HG02840 (cell line): ENCODE measurements around the gene LAIR1.
"Not testable (repeated sequence)": the region's sequence is repeated elsewhere in the genome, so short reads cannot be mapped to it uniquely, and the experiment has no call there.

Source experiments
- ATAC-seq: cut with Tn5 transposase; IDR thresholded peaks from one replicate; pipeline ENCODE4 v1.9.1; 2021; ENCODE audit warnings: mild to moderate bottlenecking, moderate library complexity, moderate number of reproducible peaks; ENCODE audit not compliant: unreplicated experiment, low FRiP score

LAIR1 gene

GRCh38 chr19:54364775-54365257 lies at the start of gene LAIR1:
LAIR1 (minus strand) TSS chr19:54364931; CDS start chr19:54364804, 127 bp downstream.
- no peak for ATAC-seq

- no peak for ATAC-seq
These were observed 49.4 kb upstream of the LAIR1 start for GRCh38 chr19:54414156-54414555.

- no peak for ATAC-seq
These were observed 48.1 kb upstream of the LAIR1 start for GRCh38 chr19:54412877-54413276.

- no peak for ATAC-seq
These were observed 46.3 kb upstream of the LAIR1 start for GRCh38 chr19:54411033-54411432.

- ATAC-seq, result no peak
These were observed 43.8 kb upstream of the LAIR1 start for GRCh38 chr19:54408456-54409026.

- no peak for ATAC-seq
These were observed 43.0 kb upstream of the LAIR1 start for GRCh38 chr19:54407780-54408179.

- ATAC-seq, result no peak
These were observed 40.9 kb upstream of the LAIR1 start for GRCh38 chr19:54405628-54406027.

GRCh38 chr19:54403054-54403453 lies 38.3 kb upstream of the LAIR1 start:
- ATAC-seq, result no peak

GRCh38 chr19:54400913-54401312 lies 36.2 kb upstream of the LAIR1 start:
- no peak for ATAC-seq

- ATAC-seq, result no peak
These were observed 34.5 kb upstream of the LAIR1 start for GRCh38 chr19:54399189-54399588.

GRCh38 chr19:54395685-54396084 lies 31.0 kb upstream of the LAIR1 start:
- ATAC-seq, result no peak

GRCh38 chr19:54393381-54393780 lies 28.6 kb upstream of the LAIR1 start:
- no peak for ATAC-seq

GRCh38 chr19:54392105-54392504 lies 27.4 kb upstream of the LAIR1 start:
- no peak for ATAC-seq

- no peak for ATAC-seq
These were observed 26.9 kb upstream of the LAIR1 start for GRCh38 chr19:54391589-54392061.

- ATAC-seq, result no peak
These were observed 26.3 kb upstream of the LAIR1 start for GRCh38 chr19:54390942-54391577.

- no peak for ATAC-seq
These were observed 24.8 kb upstream of the LAIR1 start for GRCh38 chr19:54389553-54389952.

GRCh38 chr19:54388802-54389139 lies 24.0 kb upstream of the LAIR1 start:
- no peak for ATAC-seq

GRCh38 chr19:54387991-54388801 lies 23.5 kb upstream of the LAIR1 start:
- ATAC-seq, result no peak

GRCh38 chr19:54383330-54383729 lies 18.6 kb upstream of the LAIR1 start:
- no peak for ATAC-seq

GRCh38 chr19:54382041-54382440 lies 17.3 kb upstream of the LAIR1 start:
- not testable (repeated sequence) for ATAC-seq

GRCh38 chr19:54380897-54381296 lies 16.2 kb upstream of the LAIR1 start:
- ATAC-seq, result no peak
